Large intestine (tissue), 3 donors: ENCODE measurements around the gene C4A. TPM values are rescaled to one million over a fixed set of nuclear protein-coding genes. Genes with fewer than 3 reads are reported as not detected.
"Not testable (repeated sequence)": the region's sequence is repeated elsewhere in the genome, so short reads cannot be mapped to it uniquely, and the experiment has no call there.

Experiments
- DNase-seq, 2 donors: peaks; one replicate each; pipeline versions ENCODE4 v3.0.0 to v3.0.0-alpha.2; 2013
- H3K27ac ChIP-seq: one replicate; pipeline ENCODE4 v1.5.1; 2013; ENCODE audit warnings: low read length
- H3K27me3 ChIP-seq: 2 replicates; pipeline ENCODE4 v1.6.1; 2013; ENCODE audit warnings: low read length; ENCODE audit not compliant: control insufficient read depth, insufficient read depth
- H3K36me3 ChIP-seq: 2 replicates; pipeline ENCODE4 v1.6.1; 2013; ENCODE audit warnings: low read length; ENCODE audit not compliant: control insufficient read depth, insufficient read depth
- H3K4me1 ChIP-seq: one replicate; pipeline ENCODE4 v1.6.1; 2013; ENCODE audit warnings: low read length; ENCODE audit not compliant: control insufficient read depth, insufficient read depth
- H3K4me3 ChIP-seq: one replicate; pipeline ENCODE4 v1.5.1; 2013; ENCODE audit warnings: low read length
- H3K9me3 ChIP-seq: one replicate; pipeline ENCODE4 v1.6.1; 2013; ENCODE audit warnings: mild to moderate bottlenecking, low read depth, low read length, moderate library complexity; ENCODE audit not compliant: control insufficient read depth
- WGBS: methylation state at CpG from one replicate; pipeline ENCODE4 v1.1.5; 2013; ENCODE audit warnings: low lambda C conversion rate; ENCODE audit not compliant: insufficient coverage; 5-methylcytosine and 5-hydroxymethylcytosine counted together
- polyA plus RNA-seq: library from polyadenylated mRNA; unstranded; fragments of 120-200 nt; gene quantifications from one replicate; pipeline ENCODE4 v1.2.1, GENCODE V29; 2013

The C4A gene
- polyA plus RNA-seq, 1 donor = 92.9 TPM

GRCh38 chr6:32040299-32041049, 58.6 kb downstream of the C4A start:
- DNase-seq, H3K36me3 ChIP-seq, H3K27ac ChIP-seq, H3K4me3 ChIP-seq, H3K27me3 ChIP-seq, H3K4me1 ChIP-seq, H3K9me3 ChIP-seq: not testable (repeated sequence)
- WGBS = no CpG with 5 or more reads among the region's 43 CpGs

DNA sequence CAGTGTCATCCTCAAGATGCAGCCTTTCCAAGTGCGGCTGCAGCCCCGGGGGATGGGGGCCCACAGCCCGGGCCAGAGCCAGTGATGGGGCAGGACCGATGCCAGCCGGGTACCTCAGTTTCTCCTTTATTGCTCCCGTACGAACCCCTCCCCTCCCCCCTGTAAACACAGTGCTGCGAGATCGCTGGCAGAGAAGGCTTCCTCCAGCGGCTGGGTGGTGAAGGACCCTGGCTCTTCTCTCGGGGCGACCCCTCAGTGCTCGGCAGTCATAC, 59.1 kb downstream of the C4A start:
- H3K4me1 ChIP-seq, H3K27ac ChIP-seq, H3K9me3 ChIP-seq, H3K4me3 ChIP-seq, H3K36me3 ChIP-seq, DNase-seq, H3K27me3 ChIP-seq: not testable (repeated sequence)
- WGBS = no CpG with 5 or more reads among the region's 13 CpGs

- not testable (repeated sequence) for H3K4me3 ChIP-seq, H3K27ac ChIP-seq, H3K27me3 ChIP-seq, H3K9me3 ChIP-seq, H3K4me1 ChIP-seq, H3K36me3 ChIP-seq, DNase-seq
- no CpG with 5 or more reads among the region's 10 CpGs for WGBS
Measured at GRCh38 chr6:32041385-32041784, 59.5 kb downstream of the C4A start.

DNA sequence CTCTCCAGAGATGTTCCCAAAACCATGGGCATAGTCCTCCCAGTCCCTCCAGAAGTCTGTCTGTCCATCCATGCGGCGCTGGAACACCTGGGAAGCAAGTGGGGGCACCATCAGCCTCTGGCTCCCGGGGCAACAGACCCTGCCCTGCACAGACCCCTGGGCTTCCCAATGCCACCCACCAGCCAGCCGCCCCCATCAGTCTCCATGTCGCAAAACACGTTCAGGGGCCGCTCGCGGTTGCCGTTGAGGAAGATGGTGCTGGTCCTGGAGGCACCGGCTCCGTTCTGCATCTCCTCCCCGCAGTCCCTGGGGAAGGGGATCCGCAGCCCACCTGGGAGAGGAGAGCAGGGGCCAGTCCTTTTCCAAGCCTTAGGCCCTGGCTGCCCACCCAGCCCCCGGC, 60.4 kb downstream of the C4A start:
- no CpG with 5 or more reads among the region's 15 CpGs for WGBS
- H3K4me3 ChIP-seq = not testable (repeated sequence)
- H3K4me1 ChIP-seq = peaks cover 10% of the 10 kb centered on the region

DNA sequence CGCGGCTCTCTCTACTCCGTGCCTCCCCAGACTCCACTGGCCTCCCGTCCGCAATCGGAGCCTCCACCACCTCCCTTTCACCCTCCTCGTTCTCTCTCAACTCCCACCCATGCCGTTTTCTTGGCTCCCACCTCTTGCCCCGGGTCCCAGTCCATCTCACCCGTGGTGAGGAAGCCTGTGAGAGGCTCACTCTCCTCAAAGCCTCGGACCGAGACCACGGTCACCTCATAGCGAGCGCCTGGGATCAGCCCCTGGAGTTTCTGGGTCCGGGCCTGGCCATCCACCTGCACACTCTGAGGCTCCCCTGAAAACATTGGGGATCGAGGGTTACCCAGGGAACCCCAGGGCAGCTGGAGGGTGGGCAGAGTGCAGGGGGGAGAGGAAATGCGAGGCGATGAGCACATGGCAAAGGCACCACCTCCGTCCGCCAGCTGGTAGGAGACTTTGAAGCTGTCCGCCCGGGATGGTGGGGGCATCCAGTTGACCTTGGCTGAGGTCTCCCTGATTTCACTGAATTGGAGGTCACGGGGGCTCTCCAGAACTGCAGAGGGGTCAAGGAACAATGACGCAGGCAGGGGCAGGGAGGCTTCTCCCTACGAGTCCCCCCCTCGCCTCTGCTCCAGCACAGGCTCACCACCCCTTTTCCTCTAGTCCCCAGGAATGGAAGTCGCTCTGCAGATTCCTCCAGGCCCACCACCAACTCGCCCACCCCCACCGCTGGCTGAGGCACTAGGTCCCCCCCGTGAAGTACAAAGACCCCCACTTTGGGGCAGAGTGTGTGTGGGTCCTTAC, 61.9 kb downstream of the C4A start:
- not testable (repeated sequence) for H3K27ac ChIP-seq, H3K4me3 ChIP-seq, H3K27me3 ChIP-seq, H3K36me3 ChIP-seq, H3K9me3 ChIP-seq, DNase-seq
- WGBS = 70% methylated on average over 2 of the region's 31 CpGs
- H3K4me1 ChIP-seq = peaks cover 22% of the 10 kb centered on the region

More for the DNA sequence above, 60.4 kb downstream of the C4A start:
- H3K9me3 ChIP-seq, H3K36me3 ChIP-seq, H3K27ac ChIP-seq, DNase-seq, H3K27me3 ChIP-seq: not testable (repeated sequence)

DNA sequence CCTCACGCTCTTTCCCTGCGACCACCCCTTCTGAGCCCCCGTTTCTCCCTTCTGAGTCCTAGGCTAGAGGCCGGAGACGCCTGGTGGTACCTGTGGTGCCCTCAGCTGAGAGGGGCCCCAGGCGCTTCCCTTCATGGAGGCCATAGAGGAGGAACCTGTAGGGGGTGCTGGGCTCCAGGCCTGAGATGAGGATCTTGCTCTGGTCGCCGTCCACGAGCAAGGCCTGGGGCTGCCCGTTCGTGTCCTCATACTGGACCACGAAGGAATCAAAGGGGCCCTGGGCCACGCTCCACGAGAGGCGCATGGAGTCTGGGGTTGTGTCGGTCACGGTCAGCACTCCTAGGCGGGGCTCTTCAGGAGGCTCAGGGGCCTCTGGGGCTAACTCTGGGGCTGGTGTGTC, 63.1 kb downstream of the C4A start:
- H3K4me1 ChIP-seq = peaks cover 22% of the 10 kb centered on the region
- no CpG with 5 or more reads among the region's 18 CpGs for WGBS
- not testable (repeated sequence) for H3K27me3 ChIP-seq, DNase-seq, H3K4me3 ChIP-seq, H3K36me3 ChIP-seq, H3K9me3 ChIP-seq, H3K27ac ChIP-seq

DNA sequence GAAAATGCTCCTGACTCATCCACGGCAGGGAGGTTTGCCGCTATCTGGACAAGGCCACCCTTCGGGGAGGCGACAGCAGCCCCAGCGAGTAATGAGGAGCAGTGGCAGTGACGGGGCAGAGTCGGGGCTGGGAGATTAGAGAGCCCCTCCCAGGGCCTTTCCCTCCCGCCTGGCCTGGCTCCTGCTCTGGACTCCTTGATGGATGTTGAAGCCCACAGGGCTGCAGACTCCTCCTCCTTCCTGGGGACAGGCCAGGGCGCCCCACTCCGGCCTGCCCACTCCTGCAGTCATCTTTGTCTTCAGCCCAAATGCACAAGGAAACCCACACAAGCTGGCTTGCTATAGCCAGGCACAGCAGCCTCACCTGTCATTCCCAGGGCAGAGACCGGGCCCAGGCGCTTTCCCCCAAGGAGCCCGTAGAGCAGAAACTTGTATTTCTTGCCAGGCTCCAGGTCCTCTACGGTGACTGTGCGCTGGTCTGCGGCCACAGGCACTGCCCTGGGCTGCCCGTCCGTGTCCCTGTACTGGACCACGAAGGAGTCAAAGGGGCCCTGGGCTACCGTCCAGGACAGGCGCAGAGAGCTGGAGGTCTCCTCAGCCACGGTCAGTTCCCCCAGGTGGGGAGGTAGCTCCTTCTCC, 64.1 kb downstream of the C4A start:
- Histone ChIP-seq H3K27me3 (no peaks in the 10 kb centered on the region), H3K4me1 (peaks cover 22% of the 10 kb centered on the region), H3K27ac (peak overlapping the region; percentile 29), H3K4me3 (no peak overlapping the region), H3K9me3 (no peaks in the 10 kb centered on the region), H3K36me3 (no peaks in the 10 kb centered on the region)
- WGBS = no CpG with 5 or more reads among the region's 22 CpGs
- no peak for DNase-seq

- WGBS = no CpG with 5 or more reads among the region's 14 CpGs
- peak overlapping the region; percentile 29 for H3K27ac ChIP-seq
- DNase-seq = peak; percentile 25 to 31
- H3K27me3 ChIP-seq = no peaks in the 10 kb centered on the region
- H3K36me3 ChIP-seq = no peaks in the 10 kb centered on the region
- peaks cover 22% of the 10 kb centered on the region for H3K4me1 ChIP-seq
- H3K9me3 ChIP-seq = no peaks in the 10 kb centered on the region
- no peak overlapping the region for H3K4me3 ChIP-seq
Measured at GRCh38 chr6:32046450-32047083, 64.7 kb downstream of the C4A start.

DNA sequence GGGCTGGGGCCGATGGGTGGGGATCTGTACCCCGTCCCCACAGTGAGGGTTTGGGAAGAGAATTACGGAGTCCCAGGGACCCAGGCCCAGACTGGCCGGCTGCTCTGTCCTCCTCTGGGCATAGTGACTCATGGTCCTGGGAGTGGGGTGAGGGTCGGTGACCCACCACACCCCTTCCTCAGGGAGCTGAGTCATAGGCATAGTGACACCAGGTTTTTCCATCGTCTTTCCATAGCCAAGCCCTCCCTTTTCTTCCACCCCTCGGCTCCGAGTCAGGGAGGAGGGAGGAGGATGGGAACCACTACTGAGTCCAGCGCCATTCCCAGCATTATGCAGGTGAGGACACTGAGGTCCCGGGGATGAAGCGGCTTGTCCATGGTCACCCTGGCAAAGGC, 65.2 kb downstream of the C4A start:
- H3K4me1 ChIP-seq = peaks cover 22% of the 10 kb centered on the region
- DNase-seq = peak in 1 of 2 donors; percentile 6
- no peaks in the 10 kb centered on the region for H3K27me3 ChIP-seq
- H3K27ac ChIP-seq = no peak overlapping the region
- H3K4me3 ChIP-seq = no peak overlapping the region
- H3K36me3 ChIP-seq = no peaks in the 10 kb centered on the region
- no CpG with 5 or more reads among the region's 11 CpGs for WGBS
- no peaks in the 10 kb centered on the region for H3K9me3 ChIP-seq

- H3K4me1 ChIP-seq = peaks cover 22% of the 10 kb centered on the region
- no peak overlapping the region for H3K27ac ChIP-seq
- H3K36me3 ChIP-seq = no peaks in the 10 kb centered on the region
- WGBS = no CpG with 5 or more reads among the region's 6 CpGs
- H3K4me3 ChIP-seq = no peak overlapping the region
- no peaks in the 10 kb centered on the region for H3K9me3 ChIP-seq
- no peaks in the 10 kb centered on the region for H3K27me3 ChIP-seq
- DNase-seq = no peak
Measured at GRCh38 chr6:32047539-32047854, 65.6 kb downstream of the C4A start.
